ENCODE measurements around the gene HYLS1.

HYLS1 gene

DNA sequence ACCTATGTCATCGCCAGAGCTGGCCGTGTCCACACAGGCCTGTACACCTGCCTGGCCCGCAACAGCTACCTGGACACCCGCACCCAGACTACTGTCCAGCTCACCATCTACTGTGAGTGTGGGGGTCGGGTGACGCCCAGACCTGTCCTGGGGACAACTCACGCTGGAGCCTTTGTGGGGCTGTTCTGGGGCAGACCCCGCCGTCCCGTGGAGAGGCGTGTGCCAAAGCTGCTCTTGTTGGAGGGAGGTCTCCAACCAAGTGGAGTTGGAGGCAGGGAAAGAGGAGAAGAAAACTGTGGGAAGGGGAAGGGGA, 62.7 kb downstream of the HYLS1 start:
- DNase-seq: no peak

Data from fibroblast of skin of right biceps (primary cell).